Iris pigment epithelial cell (primary cell): ENCODE results near the gene TSACC.
A peak's percentile ranks its signal among the peaks of the same experiment; 100 is the strongest.

Source experiments
- DNase-seq: peaks from one replicate; pipeline ENCODE4 v3.0.0-alpha.2; 2011; ENCODE audit warnings: low read depth

The TSACC gene

GRCh38 chr1:156376146-156376545 is 37.8 kb downstream of the TSACC start:
- DNase-seq: peak; percentile 31

DNA sequence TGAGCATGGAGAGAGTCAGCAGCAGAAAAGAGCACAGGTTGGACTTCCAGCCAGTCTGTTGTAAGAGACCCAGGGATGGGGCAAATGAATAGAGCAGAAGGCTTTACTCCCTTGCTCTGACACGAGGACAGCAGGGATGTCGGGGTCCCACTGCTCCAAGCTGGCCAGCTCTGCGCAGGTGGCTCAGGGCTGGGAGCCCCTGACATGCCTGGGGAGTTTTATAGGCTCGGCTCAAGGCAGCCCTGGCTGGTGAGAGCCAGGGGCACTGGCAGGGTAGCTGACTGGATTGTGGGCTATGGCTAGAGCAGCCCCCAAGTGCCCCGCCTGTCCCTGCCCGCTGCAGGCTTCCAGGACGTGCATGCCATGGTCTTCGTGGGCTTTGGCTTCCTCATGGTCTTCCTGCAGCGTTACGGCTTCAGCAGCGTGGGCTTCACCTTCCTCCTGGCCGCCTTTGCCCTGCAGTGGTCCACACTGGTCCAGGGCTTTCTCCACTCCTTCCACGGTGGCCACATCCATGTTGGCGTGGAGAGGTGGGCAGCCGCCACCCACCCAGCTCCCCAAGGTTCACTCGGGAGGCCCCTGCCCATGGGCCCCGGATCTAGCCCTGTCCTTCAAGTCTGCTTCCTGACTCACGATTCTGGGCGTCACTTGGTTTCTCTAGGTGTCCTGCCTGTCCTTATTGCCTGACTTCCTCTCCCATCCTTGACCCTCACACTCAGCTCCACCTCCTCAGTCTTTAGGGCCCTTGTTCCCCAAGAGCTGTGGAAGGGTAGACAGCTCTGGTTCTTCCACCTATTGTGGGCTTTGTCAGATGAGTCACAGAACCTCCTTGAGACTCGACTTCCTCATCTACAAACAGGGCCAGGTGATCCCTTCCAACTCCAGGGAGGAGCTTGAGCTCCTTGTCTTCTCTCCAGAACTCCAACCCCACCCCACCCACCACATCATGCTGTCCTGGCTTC is 38.9 kb downstream of the TSACC start:
- no peak for DNase-seq

GRCh38 chr1:156378557-156378956 is 40.2 kb downstream of the TSACC start:
- DNase-seq: no peak

GRCh38 chr1:156379420-156380165 is 41.3 kb downstream of the TSACC start:
- DNase-seq: no peak

- DNase-seq: no peak
Observed at GRCh38 chr1:156382561-156382960, 44.2 kb downstream of the TSACC start.

DNA sequence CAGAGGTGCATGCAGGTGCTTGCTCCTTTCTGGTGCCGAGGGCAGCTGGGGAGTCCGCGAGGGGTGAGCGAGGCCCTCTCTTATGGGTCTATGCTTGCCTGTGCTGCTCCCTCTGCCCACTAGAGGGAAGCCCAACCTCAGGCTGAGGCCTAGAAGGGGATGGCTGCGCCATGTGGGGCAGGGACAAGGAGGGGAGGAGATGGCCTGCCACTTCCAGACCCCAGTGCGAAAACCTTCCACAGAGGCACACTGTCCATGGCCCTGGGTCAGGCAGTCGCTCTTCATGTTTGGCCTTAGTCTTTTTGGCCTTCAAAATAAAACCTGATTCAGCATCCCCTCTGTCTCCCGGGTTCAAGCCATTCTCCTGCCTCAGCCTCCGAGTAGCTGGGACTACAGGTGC is 44.7 kb downstream of the TSACC start:
- DNase-seq: peak; percentile 59

GRCh38 chr1:156384007-156384406 is 45.7 kb downstream of the TSACC start:
- DNase-seq: no peak

DNA sequence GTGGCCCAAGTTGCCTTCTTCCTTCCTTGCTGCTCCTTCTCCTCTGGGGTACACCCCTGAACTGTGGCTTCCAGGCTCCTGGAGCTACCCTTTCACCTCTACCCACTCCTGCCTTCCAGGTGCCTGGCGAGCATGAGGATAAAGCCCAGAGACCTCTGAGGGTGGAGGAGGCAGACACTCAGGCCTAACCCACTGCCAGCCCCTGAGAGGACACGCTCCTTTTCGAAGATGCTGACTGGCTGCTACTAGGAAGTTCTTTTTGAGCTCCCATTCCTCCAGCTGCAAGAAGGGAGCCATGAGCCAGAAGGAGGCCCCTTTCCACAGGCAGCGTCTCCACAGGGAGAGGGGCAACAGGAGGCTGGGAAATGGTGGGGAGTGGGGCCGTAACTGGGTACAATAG is 46.3 kb downstream of the TSACC start:
- no peak for DNase-seq

DNA sequence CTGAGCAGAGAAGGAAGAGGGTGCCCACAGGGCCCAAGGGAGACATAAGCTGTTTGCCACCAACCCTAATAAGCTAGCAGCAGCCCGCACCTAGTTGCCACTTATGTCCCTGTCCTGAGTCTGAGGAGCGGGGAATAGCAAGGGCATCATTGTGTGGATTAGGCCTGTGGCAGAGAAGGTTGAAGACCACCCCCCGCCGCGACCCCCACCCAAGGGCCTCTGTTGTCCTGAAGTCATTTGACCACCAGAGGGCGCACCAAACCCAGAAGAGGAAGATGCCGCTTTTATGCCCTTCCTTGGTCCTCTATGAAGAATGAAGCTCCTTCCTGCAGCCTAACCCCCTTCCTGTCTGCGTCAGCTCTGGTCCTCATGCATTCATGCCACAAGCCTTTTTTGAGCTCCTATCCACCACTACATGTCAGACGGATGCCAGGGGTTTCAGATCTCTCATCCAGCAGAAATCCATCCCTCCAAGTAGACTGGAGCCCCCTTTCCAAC is 47.3 kb downstream of the TSACC start:
- DNase-seq: peak; percentile 58

DNA sequence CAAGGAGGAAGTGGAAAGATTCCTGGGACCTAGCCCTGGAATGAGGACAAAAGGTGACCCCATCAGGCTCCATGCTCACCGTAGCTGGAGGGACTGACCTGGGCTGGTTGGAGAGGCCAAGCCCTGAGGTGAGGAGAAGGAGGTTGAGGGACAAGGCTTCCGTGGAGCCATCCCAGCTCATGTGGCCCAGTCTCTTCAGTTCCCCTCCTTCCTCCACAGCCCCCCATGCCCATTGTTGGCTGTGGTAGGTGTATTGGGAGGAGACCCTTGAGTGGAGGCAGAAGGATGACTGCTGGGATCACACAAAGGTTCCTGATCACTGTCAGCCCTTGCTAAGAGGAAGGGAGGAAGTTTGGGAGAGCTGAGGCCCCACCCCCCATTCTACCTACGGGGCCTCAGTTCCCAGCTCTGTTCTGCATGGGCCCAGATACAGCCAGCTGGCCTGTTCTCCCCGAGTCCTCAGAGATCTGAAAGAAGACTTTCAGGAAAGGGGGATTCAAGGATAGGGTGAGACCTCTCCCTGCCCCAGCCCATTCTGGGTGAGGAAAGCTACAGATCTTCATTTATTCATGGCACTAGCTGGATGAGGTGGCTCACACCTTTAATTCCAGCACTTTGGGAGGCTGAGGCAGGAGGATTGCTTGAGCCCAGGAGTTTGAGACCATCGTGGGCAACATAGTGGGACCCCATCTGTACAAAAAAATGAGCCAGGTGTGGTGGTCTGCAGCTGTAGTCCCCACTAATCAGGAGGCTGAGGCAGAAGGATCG is 48.0 kb downstream of the TSACC start:
- no peak for DNase-seq

DNA sequence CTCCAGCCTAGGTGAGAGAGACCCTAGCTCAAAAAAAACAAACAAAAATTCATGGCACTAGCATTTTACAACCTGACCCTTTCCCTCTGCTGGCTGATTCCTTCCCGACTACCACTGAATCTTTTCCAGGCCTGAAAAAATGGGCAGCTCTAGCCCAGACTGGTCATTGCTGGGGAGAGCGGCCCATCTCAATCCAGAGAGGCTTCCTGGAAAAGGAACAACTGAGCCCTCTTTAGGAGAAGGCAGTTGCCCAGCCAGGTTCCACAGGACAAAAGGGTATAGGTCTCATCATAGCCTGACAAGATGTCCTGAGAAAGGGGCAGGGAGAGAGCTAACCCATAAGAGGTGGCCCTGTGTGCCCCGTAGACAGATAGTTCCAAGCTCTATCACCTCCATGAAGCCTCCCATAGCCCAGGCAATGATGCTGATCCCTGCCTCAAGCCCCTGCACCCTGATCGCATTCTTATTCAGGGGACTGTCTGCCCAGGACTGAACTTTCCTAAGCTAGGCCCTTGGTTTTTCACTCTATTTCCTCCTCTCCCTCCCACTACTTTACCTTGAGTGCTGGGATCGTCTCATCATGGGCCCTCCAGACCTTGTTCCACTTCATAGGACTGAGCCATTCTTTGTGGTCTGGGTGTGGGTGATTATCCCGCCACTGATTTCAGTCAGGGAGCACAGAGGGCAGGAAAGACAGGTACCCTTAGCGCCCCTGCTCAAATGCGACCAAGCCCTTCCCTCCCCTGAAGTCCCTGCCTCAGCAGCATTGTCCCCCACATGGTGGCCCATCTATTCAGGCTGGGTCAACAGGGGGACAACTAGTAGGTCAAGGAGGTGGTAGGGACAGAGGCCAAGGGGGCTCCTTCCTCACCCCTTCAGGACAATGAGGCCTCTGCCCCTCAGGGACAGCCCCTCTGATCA is 48.9 kb downstream of the TSACC start:
- no peak for DNase-seq

- no peak for DNase-seq
Observed at GRCh38 chr1:156387870-156388173, 49.5 kb downstream of the TSACC start.

- no peak for DNase-seq
Observed at GRCh38 chr1:156388174-156389137, 50.1 kb downstream of the TSACC start.

DNA sequence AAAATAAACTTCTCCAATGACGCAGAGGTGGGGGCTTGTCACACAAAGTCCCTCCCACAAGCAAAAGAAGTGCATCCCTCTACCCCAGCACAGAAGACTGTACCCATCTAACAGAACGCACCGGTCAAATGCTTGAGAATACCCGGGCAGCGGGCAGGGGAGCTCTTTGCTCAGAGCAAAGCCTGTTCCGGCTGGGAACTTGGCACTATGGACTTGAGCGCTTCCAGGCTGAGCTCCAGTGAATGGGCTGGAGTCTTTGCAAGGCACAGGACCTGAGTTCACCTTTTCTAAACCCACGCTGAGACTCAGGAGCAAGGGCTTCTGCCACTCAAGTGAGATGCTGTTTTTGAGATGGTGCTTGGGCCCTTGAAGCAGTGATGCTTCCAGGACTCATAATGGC is 51.0 kb downstream of the TSACC start:
- no peak for DNase-seq

DNA sequence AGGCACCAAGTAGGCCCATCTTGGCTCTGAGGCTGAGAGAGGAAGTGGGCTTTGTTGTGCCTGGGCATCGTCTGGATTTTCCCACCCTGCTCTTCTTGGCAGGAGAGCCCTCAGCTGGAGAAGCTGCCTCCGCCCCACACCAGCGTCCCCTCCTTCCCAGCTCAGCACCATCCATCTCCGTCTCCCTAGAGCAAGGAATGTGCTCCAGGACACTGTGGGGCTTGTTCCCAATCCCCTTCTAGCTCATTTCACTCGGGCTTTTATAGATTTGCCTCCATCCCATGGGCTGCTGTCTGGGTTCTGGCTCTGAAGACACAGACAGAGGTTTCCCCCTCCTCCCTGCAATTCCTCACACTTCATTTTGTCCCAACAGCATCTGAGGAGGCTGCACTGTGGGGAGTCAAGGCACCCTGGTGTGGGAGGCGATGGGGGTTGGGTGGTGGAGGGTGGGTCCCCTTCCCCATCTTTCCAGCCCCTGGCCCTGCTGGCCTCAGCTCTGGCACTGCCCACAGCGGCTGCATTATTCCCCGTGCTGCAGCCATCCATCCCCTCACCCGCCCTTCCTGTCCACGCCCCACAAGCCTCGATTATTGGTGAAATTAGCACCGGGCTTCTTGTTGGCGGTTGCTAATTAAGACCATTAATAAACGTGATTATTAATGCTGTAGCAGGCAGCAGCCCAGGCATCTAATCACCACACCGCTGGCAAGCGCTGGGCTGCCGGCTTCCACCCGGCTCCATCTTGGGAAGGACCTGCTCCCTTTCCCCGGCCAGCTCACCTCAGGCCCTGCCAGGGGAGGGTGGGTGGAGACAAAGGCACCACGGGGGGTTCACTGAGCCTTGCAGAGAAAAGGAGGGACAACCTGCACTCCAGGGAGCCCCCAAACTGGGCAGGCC is 52.4 kb downstream of the TSACC start:
- no peak for DNase-seq

DNA sequence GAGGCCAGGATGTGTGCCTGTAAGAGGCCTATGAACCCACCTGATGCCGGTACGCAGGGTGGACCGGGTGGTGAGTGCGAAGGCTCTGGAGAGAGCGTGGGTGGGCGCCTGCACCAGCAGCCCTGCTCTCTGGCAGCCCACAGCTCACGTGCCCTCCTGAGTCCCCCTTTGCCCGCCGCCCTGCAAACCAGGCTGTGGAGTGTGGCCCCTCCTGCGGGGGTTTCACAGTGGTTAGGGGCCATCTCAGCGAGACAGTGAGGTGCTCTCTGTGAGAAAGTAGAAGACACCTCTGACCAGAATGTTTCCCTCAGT is 53.0 kb downstream of the TSACC start:
- DNase-seq: no peak

DNA sequence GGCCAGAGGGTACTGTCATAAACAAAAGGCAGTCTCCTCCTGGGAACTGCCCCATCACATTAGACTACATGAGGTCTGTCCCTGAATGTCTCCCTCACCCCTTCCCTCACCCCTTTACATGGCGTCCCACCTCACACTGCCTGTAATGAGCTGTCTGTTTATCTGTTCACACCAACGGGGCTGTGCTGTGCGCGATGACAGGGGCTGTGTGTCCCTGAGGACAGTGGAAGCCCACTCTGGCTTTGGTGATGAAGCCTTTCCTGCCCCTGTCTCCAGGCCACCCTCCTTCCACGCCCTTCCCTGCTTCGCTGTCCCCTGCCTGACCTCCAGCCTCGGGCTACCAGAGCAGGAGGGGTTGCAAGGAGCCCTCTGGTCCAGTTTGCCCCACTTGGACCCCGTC is 53.4 kb downstream of the TSACC start:
- DNase-seq: no peak

DNA sequence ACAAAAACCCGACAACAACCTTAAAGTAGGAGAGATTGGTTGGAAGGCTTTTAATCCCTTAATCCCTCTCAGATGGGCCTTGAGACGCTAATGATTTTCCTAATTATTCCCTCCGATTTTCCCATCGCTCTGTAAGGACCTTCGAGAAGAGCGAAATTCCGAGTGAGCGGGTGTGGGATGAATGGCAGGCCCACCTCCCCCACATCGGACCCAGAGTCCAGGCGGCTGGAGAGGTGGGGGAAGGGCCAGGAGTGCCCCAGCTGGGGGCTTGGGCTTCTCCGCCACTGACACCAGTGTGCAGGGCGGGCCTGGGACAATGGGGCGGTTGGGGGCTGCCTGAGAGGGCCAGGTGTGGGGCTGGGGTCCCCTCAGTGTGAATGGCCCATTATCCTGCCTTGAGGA is 54.1 kb downstream of the TSACC start:
- DNase-seq: no peak

GRCh38 chr1:156393095-156393494 is 54.8 kb downstream of the TSACC start:
- no peak for DNase-seq
